Middle frontal gyrus (tissue), 1 donor: Measurements from ENCODE around the gene EPB41L2.

Source experiments
- DNase-seq: peaks from one replicate; pipeline ENCODE4 v3.0.0-alpha.2; 2015; ENCODE audit warnings: low spot score; ENCODE audit errors: extremely low spot score

Gene EPB41L2

DNA sequence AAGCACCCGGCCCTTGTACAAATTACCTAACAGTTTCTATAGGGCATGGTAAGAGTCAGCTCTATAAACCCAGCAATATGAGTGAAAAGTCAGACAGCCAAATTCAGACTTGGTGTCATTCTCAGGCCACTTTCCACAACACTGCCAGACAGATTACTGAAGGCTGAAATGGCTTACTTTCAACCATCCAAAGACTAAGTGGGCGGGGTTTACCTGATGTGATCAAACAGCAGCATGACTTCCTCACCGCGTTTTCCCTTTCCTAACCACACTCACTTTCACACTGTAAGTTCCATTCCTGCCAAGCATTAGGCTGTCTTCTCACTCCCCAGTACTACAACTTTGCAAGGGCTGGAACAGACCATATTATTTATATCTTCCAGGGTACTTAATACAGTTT lies 149.9 kb downstream of the EPB41L2 start:
- DNase-seq: no peak

DNA sequence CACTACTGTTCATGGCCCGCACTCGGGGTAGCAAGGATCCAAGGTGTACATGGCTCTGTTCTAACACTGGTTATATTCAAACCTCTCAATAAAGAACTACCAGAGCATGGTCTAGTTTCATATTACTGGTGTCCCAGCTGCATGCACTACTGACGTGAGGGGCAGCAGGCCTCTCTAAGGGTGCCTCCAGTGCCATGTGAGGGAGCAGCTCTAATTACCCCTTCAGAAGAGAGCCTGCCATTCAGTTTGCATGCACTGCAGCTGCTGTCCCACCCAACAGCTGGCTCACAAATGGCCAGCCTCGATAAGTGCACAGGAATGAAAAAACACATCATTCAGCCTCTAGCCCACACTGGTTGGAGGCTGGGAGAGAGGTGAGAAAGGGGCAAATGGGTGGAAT lies 150.6 kb downstream of the EPB41L2 start:
- DNase-seq: no peak

DNA sequence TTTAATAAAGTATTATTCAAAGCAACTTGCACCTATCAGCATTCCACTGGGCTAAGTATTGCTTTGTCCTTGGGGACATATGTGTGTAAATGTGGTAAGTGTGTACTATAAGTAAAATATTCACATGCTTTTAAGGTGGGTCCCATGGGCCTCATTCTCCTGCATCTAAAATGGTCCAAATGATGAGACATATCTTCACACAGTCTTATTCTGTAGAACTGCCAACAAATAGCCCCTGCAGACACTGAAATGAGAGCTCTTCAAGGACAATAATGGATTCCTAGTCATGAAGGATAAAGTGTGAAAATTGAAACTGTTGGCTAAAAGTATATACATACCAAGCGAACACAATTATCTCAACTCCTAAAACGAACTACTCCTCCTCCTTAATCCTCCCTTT lies 154.1 kb downstream of the EPB41L2 start:
- no peak for DNase-seq

DNA sequence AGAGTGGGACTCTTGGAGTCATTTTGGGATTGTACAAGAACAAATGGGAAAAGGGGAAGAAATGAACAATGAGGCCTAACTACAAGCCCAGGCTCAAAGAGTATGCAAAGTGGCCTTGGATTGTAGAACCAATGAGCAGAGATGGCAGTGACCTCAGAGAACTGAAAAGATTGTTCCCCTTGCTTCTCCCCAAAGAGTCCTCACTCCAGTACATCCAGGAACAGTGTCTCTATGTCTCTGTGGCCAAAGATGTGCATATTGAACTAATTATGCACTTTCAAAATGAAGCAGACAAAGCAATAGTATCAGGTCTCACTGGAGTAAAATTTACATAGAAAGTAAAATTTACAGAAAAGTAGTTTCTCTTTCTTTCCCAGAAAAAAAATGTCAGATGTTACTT lies 154.9 kb downstream of the EPB41L2 start:
- DNase-seq: no peak

DNA sequence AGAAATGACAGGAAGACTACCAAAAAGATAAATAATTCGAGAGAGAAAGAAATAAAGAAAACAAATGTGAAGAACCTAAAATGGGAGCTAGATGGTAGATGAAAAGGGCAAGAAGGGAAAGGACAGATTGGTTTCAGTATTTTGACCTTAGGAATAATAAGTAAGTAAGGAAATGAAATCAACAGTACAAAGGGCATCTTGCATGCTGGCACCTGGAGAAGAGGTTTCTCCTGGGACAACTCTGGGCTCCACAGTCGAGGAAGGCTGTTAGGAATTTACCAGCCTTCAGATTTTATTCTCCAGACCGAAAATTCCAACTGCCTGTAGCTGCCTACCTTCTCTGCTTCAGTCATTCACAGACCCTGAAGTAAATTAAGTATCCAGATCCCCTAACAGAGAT lies 155.4 kb downstream of the EPB41L2 start:
- no peak for DNase-seq

DNA sequence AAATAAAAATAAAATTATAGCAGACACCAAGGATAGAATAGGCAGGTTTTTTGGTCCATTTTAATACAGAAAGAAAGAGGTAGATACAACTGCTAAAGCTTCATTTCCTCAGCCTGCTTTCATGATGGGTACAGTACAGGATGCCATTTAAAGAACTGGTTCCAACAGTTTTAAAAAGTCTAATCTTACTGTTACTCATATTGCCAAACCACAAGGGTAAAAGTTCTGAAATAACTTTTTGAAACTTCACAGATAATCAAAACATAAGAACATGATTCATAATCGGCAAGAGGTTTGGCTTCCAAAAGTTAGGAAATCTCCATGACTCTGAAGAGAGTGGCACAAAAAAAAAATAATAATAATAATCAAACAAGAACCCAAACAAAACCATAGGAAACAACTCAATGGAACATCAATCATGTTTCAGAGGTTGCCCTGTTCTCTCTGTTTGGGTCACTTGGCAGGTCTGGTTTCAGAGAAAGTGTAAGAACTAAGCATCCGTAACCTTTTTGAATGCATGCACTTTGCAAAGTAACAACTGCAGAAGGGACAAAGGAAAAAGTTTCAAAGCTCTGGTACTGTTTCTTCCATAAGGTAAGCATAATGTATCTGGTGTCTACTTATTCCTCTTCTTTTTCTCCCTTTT lies 156.2 kb downstream of the EPB41L2 start:
- no peak for DNase-seq

DNA sequence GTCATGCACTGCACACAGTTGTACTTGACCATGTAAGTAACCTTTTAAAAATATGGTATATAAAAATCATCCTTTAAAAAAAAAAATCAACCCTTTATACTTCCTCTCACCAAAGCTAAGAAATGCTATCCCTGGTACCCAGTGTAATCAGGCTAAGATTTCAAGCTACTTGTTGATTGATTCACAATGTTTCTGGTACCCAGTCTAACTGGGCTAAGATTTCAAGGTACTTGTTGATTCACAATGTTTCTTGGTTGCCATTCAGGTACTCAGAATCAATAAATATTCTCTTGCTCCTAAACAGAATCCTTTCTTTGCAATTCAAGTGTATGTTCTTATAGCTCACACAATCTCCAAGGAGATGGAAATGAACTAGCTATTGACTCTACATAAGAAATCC lies 159.4 kb downstream of the EPB41L2 start:
- no peak for DNase-seq

DNA sequence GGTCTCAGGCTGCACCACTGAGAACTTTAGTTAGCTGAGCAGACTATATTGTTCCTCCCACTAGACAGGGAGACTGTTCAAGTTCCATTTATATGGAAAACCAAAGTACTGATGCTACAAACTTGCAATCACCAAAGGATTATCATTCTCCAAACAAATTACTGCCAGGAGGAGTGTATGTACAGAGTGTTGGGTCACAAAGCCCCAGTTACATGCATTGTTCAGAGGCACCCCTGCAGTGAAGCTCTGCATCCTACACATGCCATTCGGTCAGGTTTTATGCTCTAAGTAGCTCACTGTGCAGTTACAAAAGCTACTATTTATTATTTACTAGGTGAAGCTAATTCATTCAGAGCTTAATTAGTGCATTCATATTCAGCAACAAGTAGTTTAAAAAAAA lies 160.0 kb downstream of the EPB41L2 start:
- DNase-seq: no peak

DNA sequence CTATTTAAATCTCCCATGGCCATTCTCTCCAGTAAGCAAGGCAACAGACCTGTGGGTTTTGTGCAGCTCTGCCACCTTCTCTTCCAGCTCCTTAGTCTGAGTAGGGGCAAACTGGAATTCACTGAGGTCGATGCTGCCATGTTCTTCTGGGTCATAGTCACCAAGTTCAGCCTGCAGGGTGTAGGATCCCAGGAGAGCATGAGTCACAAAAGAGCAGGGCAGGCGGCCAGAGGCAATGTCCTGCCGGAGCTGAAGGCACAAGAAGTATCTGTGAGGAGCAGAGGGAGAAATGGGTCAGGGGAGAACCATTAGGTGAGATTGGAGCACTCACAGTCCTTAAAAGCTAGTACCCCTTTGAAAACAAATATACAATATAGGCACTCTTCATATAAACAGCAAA lies 162.1 kb downstream of the EPB41L2 start:
- no peak for DNase-seq

DNA sequence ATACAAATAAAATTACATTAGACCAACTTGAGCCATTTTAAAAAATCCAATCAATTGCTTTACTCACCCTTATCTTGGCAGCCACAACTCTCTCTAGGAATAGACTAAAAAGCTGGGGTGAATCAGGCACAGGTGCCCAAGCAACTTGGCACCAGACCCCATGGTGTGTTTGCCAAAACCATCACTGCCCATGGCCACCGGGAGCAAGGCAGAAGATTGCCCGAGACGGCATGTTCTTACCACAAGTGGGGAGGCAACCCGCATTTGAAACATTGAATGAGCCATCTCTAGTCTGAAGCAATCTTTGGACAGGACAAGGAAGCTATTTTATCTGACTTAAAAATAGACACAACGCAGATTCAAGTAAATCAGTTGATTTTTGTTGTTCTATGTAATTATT lies 166.8 kb downstream of the EPB41L2 start:
- DNase-seq: no peak

DNA sequence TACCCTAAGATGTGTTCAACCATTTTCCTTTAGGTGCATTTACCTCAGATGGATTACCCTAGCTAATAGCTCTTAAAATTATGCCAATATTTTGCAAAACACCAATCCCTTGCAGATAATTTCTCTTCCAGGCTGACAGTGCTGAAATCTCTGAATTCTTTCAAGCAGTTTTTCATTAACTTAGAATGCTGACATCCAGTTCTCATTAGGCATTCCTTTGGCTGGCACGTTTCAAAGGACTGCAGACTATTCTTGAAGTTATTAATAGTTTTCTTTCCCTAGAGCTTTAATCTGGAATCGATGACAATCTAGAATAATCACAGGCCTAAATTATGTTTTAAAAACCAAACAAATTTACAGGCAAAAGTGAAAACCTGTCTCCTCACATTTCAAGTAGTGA lies 167.5 kb downstream of the EPB41L2 start:
- DNase-seq: no peak

DNA sequence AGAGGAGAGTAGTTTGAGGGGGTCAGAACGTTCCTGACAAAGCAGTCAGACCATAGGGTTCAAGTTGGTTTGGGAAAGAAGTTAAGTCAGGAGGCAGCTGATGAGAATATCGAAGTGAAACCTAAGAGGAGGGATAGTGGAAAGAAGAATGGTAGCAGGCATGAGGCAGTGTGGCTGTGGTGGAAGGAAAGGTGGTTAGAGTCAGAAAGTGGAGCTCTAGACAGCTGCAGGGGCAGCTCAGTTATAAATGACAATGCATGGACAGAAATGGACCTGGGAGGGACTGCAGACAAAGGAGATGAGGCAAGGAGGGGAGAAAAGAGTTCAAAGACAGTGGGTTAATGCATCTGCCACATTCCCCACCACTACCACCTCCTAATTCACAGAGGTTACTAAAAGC lies 169.3 kb downstream of the EPB41L2 start:
- no peak for DNase-seq

DNA sequence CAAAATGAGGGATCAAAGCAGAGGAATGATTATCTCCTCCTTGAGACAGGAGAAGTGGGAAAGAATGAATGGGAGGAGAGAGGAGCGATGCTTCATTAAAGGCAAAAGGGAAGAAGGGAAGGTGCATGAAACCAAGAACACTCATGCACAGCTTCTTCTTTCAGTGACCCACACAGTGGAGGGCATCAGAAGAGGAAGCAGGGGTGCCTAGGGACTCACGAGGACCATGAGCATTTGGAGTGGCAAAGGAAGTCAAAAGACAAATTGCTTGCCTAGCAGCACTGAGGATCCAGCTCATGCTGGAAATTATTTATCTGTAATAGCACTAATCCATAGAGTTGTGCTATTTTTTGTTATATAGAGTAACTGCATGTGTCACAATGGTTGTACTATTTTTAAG lies 169.8 kb downstream of the EPB41L2 start:
- no peak for DNase-seq

DNA sequence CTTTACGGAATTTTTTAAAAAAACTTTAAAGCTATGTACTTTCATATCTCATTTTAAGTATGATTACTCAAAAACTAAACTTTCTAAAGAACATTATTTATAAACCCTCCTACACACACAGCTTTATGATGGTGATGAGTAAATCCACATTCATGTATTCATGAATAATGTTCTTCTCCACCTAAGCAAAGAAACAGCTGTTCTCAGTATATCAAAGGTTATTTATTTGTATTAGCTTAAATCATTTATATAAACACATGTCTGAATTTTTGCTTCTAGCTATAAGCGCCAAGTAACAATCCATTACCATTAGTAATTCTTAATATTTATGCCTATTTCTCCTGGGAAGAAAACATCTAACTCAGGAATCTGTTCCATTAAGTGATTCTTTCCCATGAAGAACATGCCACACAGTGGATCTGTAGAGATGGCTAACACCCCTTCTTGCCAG lies 172.5 kb downstream of the EPB41L2 start:
- no peak for DNase-seq

DNA sequence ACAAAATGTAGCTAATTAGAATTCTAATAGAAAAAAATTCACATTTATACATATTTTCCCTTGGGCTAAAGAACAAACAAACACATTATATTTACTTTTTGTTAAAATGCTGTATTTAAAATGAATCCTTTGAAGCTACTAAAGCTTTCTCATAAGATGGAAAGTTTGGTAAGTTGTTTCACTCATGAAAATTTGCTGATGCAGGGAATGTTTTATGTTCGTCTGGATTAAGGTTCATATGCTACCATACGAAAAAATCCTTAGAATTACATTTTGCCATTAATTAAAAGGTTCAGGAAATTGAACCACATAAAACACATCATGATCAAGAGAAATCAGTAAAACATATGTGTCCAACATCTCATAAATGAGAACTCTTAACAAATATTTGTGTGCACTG lies 173.6 kb downstream of the EPB41L2 start:
- no peak for DNase-seq

DNA sequence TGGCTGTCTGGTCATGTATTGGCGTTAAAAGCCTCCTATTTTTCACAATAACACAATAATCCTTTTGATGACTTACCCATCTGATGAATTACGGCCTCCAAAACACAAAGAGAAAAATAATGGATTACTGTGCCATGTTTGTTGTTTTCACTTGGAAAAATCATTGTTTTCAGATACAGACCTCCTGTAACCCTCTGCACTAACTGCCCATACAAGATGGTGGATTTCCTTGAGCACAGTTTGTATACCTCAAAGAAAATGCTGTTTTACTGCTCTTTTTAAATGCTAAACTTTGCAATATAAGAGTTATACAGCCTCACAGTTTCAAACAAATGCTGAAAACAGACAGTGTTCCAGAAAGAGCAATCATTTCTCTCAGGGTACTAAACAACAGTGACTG lies 174.8 kb downstream of the EPB41L2 start:
- no peak for DNase-seq

DNA sequence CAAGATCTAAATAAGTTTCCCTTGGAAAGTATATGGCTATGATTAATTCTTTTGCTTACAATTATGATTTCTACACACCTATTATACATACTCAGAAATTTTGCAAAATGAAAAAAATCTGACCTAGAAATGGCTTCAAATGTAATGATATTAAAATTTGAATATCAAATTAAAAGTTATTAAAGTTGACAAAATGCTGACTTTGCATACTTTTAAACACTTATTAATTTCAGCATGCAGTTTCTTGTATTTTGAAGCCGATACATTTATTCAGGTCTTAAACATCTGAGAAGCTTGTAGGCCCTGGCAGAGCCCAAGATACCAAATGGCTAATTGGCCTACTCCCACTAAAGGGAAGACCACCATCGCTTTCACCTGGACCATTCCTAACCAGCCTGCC lies 176.1 kb downstream of the EPB41L2 start:
- no peak for DNase-seq

DNA sequence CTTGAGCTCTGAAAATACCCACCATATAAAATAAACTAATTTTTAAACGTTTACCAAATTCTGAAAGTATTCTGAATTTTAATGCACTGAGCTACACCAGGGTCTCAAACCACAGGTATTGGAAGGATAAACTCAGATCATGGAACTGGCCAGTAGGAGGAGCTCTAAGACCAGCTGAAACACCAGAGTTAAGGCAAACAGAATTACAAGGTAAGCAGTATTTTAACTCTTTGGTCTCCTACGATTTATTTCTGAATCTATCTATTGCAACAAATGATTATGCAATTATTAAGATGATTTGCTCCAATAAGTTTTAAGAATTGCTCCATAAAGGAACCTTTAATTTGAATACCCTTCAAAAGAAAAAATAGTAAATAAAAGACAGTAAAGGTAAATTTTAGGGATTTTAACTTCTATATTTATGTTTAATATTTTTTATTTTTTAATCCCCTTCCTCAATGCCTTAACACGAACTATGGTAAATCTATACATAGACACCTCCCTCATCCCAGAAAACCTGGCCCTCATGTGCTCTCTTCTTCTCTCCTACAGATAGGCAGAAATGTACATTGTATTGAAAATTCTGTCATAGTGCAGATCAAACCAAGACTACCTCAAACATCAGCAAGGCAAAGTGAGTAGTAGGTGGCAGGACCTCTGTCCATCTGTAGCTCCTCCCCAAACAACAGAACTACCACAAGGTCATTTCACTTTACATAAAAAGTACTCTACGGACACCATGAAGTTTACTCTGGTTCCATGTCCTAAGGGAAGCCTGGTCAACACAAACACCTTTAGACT lies 177.5 kb downstream of the EPB41L2 start:
- peak; percentile 80 for DNase-seq

DNA sequence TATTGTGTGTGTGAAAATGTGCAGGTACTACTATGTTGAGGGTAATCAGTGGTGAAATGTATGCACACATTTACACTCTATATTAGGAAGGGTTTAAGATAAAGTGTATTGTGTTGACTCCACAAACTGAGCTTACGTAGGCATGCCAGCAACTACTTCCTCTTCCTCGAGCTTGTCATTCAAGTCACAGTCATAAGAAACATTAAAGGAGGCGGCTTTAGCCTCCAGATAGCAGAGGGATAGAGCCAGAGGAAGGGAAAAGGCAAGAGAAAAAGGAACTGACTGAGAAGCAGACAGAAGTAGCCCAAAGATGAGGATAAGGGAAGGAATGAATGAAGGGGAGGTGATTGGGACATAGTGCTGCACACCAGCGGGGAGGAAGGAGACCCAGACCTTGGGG lies 180.7 kb downstream of the EPB41L2 start:
- no peak for DNase-seq

DNA sequence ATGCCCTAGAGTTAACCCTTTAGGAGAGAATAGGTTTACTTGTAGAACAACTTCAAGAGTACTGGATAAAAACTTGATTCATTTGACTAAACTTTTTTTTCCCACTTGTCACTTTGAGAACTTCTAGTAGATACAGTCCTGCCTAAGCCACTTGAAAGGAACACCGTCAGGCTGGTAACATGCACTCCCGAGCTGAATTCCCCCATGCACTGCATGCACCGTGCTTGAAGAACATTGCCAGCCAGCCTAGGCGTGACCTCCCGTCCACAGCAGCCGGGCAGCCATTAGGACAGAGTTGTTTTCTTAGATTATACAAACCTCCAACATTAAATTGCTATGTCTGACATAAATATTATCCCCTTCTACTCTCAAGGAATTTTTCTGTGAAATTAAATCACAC lies 183.2 kb downstream of the EPB41L2 start:
- DNase-seq: no peak

DNA sequence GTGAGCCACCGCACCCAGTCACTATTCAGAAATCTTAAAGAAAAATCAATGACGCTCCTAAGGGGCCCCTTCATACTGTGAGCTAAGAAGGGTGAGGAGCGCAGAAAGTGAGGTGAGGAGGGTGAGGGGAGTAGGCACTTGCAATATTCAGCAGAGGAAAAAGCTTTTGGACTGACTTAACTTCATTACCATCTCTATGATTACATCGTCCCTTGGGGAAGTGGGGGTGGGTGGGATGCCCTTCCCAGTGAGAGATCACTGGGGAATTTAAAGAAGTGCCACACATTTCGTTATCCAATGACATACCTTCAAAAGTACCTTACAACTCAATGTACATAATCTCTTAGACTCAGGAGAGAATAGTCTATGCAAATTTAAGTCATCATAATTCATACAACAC lies 189.3 kb downstream of the EPB41L2 start:
- DNase-seq: no peak

DNA sequence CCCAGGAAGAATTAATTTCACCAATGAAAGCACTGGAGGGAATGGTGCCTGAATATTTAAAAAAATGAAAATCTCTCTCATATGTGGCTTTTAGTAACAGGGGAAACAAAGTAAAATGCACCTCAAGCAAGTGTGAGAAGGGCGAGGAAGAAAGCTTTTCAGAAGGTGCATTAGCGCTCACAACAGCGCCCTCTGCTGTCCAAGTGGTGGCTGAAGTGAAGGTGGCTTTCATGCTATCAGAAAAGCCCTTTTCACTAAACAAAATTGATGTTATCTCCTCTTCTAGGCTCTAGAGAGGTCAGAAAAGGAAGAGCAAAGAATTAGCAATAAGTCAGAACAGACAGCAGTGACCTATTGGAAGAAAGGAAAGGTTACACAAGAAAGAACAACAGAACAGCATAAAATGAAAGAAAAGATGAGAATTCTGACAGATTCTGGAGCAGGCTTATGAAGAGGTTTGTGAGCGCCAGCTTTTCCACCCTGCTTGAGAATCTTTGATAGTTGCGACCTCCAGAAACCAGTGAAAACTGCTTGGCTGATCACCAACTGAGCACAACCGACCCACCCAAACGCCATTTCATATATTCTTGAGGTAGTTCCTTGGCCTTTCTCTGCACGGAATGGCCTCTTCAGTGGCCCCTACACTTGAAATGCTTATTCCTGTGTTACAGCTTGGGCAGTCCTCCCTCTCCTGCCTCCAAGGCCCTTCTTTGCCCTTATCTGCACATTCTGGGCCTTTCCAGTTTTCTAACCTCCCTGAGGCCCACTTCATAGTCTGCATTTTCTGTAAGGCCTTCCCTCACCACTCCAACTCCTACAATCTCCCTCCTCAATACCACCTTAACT lies 190.6 kb downstream of the EPB41L2 start:
- peak; percentile 37 for DNase-seq
